H9 (cell line): ENCODE results near the gene NPHP4. TPM values are rescaled to one million over a fixed set of nuclear protein-coding genes. Genes with fewer than 3 reads are reported as not detected.

Experiments
- DNase-seq: peaks from one replicate; pipeline ENCODE4 v3.0.0-alpha.2; 2017
- H2AFZ ChIP-seq: one replicate; pipeline ENCODE4 v1.6.1; 2013; ENCODE audit warnings: mild to moderate bottlenecking, low read length, control low read depth, moderate library complexity
- H2AK5ac ChIP-seq: 2 replicates; pipeline ENCODE4 v1.6.1; 2013; ENCODE audit warnings: low read length, control low read depth, mixed read lengths; ENCODE audit not compliant: insufficient read length
- H2BK120ac ChIP-seq: one replicate; pipeline ENCODE4 v1.6.1; 2013; ENCODE audit warnings: low read depth, mild to moderate bottlenecking, low read length, control low read depth, inconsistent platforms; ENCODE audit not compliant: poor library complexity, severe bottlenecking
- H2BK12ac ChIP-seq: 2 replicates; pipeline ENCODE4 v1.6.1; 2013; ENCODE audit warnings: low read length, control low read depth, mixed read lengths, low read depth; ENCODE audit not compliant: insufficient read length
- H2BK15ac ChIP-seq: 2 replicates; pipeline ENCODE4 v1.6.1; 2013; ENCODE audit warnings: low read depth, low read length, control low read depth
- H2BK20ac ChIP-seq: one replicate; pipeline ENCODE4 v1.6.1; 2013; ENCODE audit warnings: low read depth, mild to moderate bottlenecking, low read length, control low read depth, inconsistent platforms; ENCODE audit not compliant: poor library complexity, severe bottlenecking
- H2BK5ac ChIP-seq: 2 replicates; pipeline ENCODE4 v1.6.1; 2013; ENCODE audit warnings: low read length, control low read depth, mixed read lengths; ENCODE audit not compliant: insufficient read length
- H3K14ac ChIP-seq: 2 replicates; pipeline ENCODE4 v1.6.1; 2013; ENCODE audit warnings: low read length, control low read depth; ENCODE audit not compliant: insufficient read depth
- H3K18ac ChIP-seq: 2 replicates; pipeline ENCODE4 v1.6.1; 2013; ENCODE audit warnings: low read depth, mild to moderate bottlenecking, mixed read lengths, low read length, control low read depth; ENCODE audit not compliant: insufficient read length
- H3K23ac ChIP-seq: 2 replicates; pipeline ENCODE4 v1.6.1; 2013; ENCODE audit warnings: low read length, control low read depth, mixed read lengths, low read depth; ENCODE audit not compliant: insufficient read length
- H3K23me2 ChIP-seq: 2 replicates; pipeline ENCODE4 v1.6.1; 2013; ENCODE audit warnings: low read depth, mild to moderate bottlenecking, mixed read lengths, low read length, control low read depth; ENCODE audit not compliant: insufficient read length, poor library complexity, severe bottlenecking
- H3K27ac ChIP-seq: 2 replicates; pipeline ENCODE4 v1.5.1; 2013; ENCODE audit warnings: low read length, control low read depth, mixed read lengths, low read depth; ENCODE audit not compliant: insufficient read length
- H3K27me3 ChIP-seq: 2 replicates; pipeline ENCODE4 v1.6.1; 2013; ENCODE audit warnings: low read length, control low read depth, inconsistent platforms; ENCODE audit not compliant: insufficient read depth
- H3K4ac ChIP-seq: 2 replicates; pipeline ENCODE4 v1.6.1; 2013; ENCODE audit warnings: low read depth, mild to moderate bottlenecking, control low read depth, inconsistent platforms, low read length, moderate library complexity
- H3K4me1 ChIP-seq: 2 replicates; pipeline ENCODE4 v1.6.1; 2013; ENCODE audit warnings: low read length, control low read depth, inconsistent platforms; ENCODE audit not compliant: insufficient read depth
- H3K4me2 ChIP-seq: 2 replicates; pipeline ENCODE4 v1.6.1; 2013; ENCODE audit warnings: low read length, control low read depth, mixed read lengths; ENCODE audit not compliant: insufficient read length, insufficient read depth
- H3K56ac ChIP-seq: 2 replicates; pipeline ENCODE4 v1.6.1; 2013; ENCODE audit warnings: low read depth, mild to moderate bottlenecking, mixed read lengths, low read length, control low read depth; ENCODE audit not compliant: insufficient read length
- H3K79me1 ChIP-seq: 2 replicates; pipeline ENCODE4 v1.6.1; 2013; ENCODE audit warnings: low read depth, mild to moderate bottlenecking, moderate library complexity, low read length, control low read depth, inconsistent platforms; ENCODE audit not compliant: insufficient read depth, poor library complexity, severe bottlenecking
- H3K79me2 ChIP-seq: 2 replicates; pipeline ENCODE4 v1.6.1; 2013; ENCODE audit warnings: low read length, control low read depth, inconsistent platforms; ENCODE audit not compliant: insufficient read depth
- H3K9ac ChIP-seq: 2 replicates; pipeline ENCODE4 v1.6.1; 2013; ENCODE audit warnings: low read length, control low read depth, mixed read lengths; ENCODE audit not compliant: insufficient read length; ENCODE audit errors: extremely low read depth
- H3K9me3 ChIP-seq: one replicate; pipeline ENCODE4 v1.6.1; 2013; ENCODE audit warnings: low read depth, low read length, inconsistent platforms; ENCODE audit not compliant: control insufficient read depth
- H3T11ph ChIP-seq: one replicate; pipeline ENCODE4 v1.6.1; 2013; ENCODE audit warnings: mild to moderate bottlenecking, low read length, control low read depth, inconsistent platforms
- H4K20me1 ChIP-seq: one replicate; pipeline ENCODE4 v1.6.1; 2013; ENCODE audit not compliant: control insufficient read depth, insufficient read length, insufficient read depth
- H4K5ac ChIP-seq: 2 replicates; pipeline ENCODE4 v1.6.1; 2013; ENCODE audit warnings: low read depth, mild to moderate bottlenecking, mixed read lengths, low read length, control low read depth; ENCODE audit not compliant: insufficient read length
- H4K8ac ChIP-seq: replicated peaks from 2 replicates; pipeline ENCODE4 v1.6.1; 2013; ENCODE audit warnings: low read length, control low read depth, mixed read lengths, low read depth; ENCODE audit not compliant: insufficient read length
- H4K91ac ChIP-seq: 2 replicates; pipeline ENCODE4 v1.6.1; 2013; ENCODE audit warnings: low read depth, mild to moderate bottlenecking, moderate library complexity, mixed read lengths, low read length, control low read depth; ENCODE audit not compliant: insufficient read length
- H3K27ac Mint-ChIP-seq, 3 experiments: 2 replicates in 2 of 3; 3 replicates in 1 of 3; pipeline ENCODE4 v1.8.0; 2020 to 2021; ENCODE audit warnings: mixed read lengths in 3 of 3, mild to moderate bottlenecking in 1 of 3, moderate library complexity in 1 of 3
- H3K27me3 Mint-ChIP-seq: 2 replicates; pipeline ENCODE4 v1.8.0; 2021; ENCODE audit warnings: low read depth, mild to moderate bottlenecking, moderate library complexity, mixed read lengths
- H3K36me3 Mint-ChIP-seq, 3 experiments: 2 replicates in 2 of 3; 3 replicates in 1 of 3; pipeline ENCODE4 v1.8.0; 2020 to 2021; ENCODE audit warnings: low read depth in 3 of 3, mixed read lengths in 3 of 3; ENCODE audit not compliant: insufficient read depth in 1 of 3
- H3K4me1 Mint-ChIP-seq, 2 experiments: 2 replicates each; pipeline ENCODE4 v1.8.0; 2020; ENCODE audit warnings: mixed read lengths in 2 of 2
- H3K4me3 Mint-ChIP-seq, 2 experiments: 2 replicates in 1 of 2; 3 replicates in 1 of 2; pipeline ENCODE4 v1.8.0; 2020 to 2021; ENCODE audit warnings: mild to moderate bottlenecking in 2 of 2, mixed read lengths in 2 of 2, moderate library complexity in 1 of 2
- H3K9me3 Mint-ChIP-seq, 2 experiments: 2 replicates in 1 of 2; 3 replicates in 1 of 2; pipeline ENCODE4 v1.8.0; 2020; ENCODE audit warnings: mild to moderate bottlenecking in 2 of 2, mixed read lengths in 2 of 2, moderate library complexity in 1 of 2
- CTCF ChIP-seq: fragments of 200-600 bp; sonication (generic); conservative IDR thresholded peaks from 3 replicates; pipeline ENCODE4 v1.8.0; 2021; ENCODE audit warnings: antibody characterized with exemption, mild to moderate bottlenecking
- WGBS: extraction: QIAGEN DNeasy Blood & Tissue Kit; methylation state at CpG from one replicate; pipeline ENCODE4 v1.1.7; 2013; ENCODE audit warnings: missing lambda C conversion rate, low lambda C conversion rate, mixed read lengths; ENCODE audit not compliant: insufficient read length; ENCODE audit errors: extremely low coverage; 5-methylcytosine and 5-hydroxymethylcytosine counted together
- total RNA-seq: library from RNA; stranded (reverse); gene quantifications from 2 replicates; pipeline ENCODE4 v1.2.1, GENCODE V29; 2021

The NPHP4 gene
- total RNA-seq, 1 experiment from 2014 or later: 17.6 TPM

GRCh38 chr1:5947071-5947821, 45.0 kb downstream of the NPHP4 start:
- no peak overlapping the region for H4K91ac ChIP-seq
- no peak overlapping the region for H3K4ac ChIP-seq
- H3K9ac ChIP-seq: no peak overlapping the region
- no peak overlapping the region for H3K56ac ChIP-seq
- H3T11ph ChIP-seq: no peak overlapping the region
- H2BK12ac ChIP-seq: no peak overlapping the region
- Mint-ChIP-seq H3K4me3 (no peak overlapping the region), H3K36me3 (peaks cover 11 to 26% (median 21%) of the 10 kb centered on the region in 3 experiments; a peak in 6 of 7 replicates), H3K4me1 (no peaks in the 10 kb centered on the region), H3K9me3 (no peaks in the 10 kb centered on the region), H3K27ac (peak overlapping the region in 2 of 3 experiments; percentile 60 to 92; a peak in 2 of 7 replicates), H3K27me3 (no peaks in the 10 kb centered on the region)
- H3K27me3 ChIP-seq: no peaks in the 10 kb centered on the region
- no peaks in the 10 kb centered on the region for H3K79me2 ChIP-seq
- H2BK20ac ChIP-seq: no peak overlapping the region
- no peak overlapping the region for H3K27ac ChIP-seq
- H4K20me1 ChIP-seq: no peaks in the 10 kb centered on the region
- no peak overlapping the region for H2BK5ac ChIP-seq
- H3K4me2 ChIP-seq: no peak overlapping the region
- H4K5ac ChIP-seq: no peak overlapping the region
- no peak overlapping the region for H2AFZ ChIP-seq
- no peak overlapping the region for H3K23ac ChIP-seq
- no peak overlapping the region; the same call in 1 of the 2 replicates for H3K14ac ChIP-seq
- H3K18ac ChIP-seq: no peak overlapping the region
- H3K23me2 ChIP-seq: peaks cover 4% of the 10 kb centered on the region
- H2AK5ac ChIP-seq: no peak overlapping the region
- no peaks in the 10 kb centered on the region for H3K79me1 ChIP-seq
- no peak overlapping the region for H4K8ac ChIP-seq
- H2BK15ac ChIP-seq: no peak overlapping the region
- H3K4me1 ChIP-seq: no peaks in the 10 kb centered on the region
- no peak overlapping the region for H2BK120ac ChIP-seq
- WGBS: no CpG with 5 or more reads among the region's 22 CpGs
- peak; percentile 17 for DNase-seq
- TF ChIP-seq CTCF: no peak
- H3K9me3 ChIP-seq: no peaks in the 10 kb centered on the region
